ENCODE results near the gene KDELR3. TPM values are rescaled to one million over a fixed set of nuclear protein-coding genes. Genes with fewer than 3 reads are reported as not detected.
A peak's percentile ranks its signal among the peaks of the same experiment; 100 is the strongest.

The KDELR3 gene
- total and polyA plus RNA-seq, 4 donors = 4.4 to 16.4 (median 8.8) TPM

DNA sequence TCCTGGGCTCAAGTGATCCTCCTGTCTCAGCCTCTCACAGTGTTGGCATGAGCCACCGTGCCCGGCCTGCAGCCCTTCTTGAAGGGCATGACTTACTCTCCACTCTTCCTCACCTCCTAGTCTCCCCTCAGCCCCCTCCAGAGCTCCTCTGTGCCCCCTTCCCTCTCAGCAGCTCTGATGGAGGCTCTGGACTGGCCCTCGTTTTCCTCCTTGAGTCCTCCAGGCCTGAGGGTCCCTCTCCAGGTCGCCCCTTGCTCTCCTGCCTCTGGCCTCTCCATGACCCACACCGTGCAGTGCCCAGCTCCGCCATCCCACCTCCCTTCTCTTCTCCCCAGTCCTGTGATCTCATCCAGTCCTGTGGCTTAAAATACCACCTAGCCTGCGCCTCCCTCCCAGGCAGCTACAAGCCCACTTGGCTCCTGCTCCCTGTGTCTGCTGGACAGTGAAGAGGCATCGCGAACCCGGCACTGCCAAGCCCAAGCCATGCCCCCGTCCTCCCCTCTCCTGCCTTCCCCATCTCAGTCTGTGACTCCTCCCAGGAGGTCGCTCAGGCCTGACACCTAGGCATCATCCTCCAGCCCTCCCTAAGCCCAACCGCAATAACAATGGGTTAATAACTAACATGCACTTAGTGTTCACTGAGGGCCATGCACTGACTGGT is 24.8 kb upstream of the KDELR3 start:
- peaks cover 0 to 16% (median 0%) of the 10 kb centered on the region in 3 donors for H3K27me3 ChIP-seq (ENCODE audit: control insufficient read depth in 3 of 3, insufficient read depth in 3 of 3, low read length in 2 of 3)
- H3K9ac ChIP-seq (ENCODE audit: insufficient read depth in 1 of 2, low read length in 2 of 2) = no peak overlapping the region
- DNase-seq = no peak
- WGBS, 2 donors = 60 to 78% methylated on average over 13 of the region's 13 CpGs
- ATAC-seq (ENCODE audit: insufficient read depth, low FRiP score) = no peak
- no peaks in the 10 kb centered on the region for H3K36me3 ChIP-seq (ENCODE audit: control insufficient read depth in 4 of 4, insufficient read depth in 4 of 4, low read length in 4 of 4)
- H3K27ac ChIP-seq (ENCODE audit: low read depth in 1 of 2, low read length in 1 of 2) = peak overlapping the region in 1 of 2 donors; percentile 78
- TF ChIP-seq, protein P1, sequence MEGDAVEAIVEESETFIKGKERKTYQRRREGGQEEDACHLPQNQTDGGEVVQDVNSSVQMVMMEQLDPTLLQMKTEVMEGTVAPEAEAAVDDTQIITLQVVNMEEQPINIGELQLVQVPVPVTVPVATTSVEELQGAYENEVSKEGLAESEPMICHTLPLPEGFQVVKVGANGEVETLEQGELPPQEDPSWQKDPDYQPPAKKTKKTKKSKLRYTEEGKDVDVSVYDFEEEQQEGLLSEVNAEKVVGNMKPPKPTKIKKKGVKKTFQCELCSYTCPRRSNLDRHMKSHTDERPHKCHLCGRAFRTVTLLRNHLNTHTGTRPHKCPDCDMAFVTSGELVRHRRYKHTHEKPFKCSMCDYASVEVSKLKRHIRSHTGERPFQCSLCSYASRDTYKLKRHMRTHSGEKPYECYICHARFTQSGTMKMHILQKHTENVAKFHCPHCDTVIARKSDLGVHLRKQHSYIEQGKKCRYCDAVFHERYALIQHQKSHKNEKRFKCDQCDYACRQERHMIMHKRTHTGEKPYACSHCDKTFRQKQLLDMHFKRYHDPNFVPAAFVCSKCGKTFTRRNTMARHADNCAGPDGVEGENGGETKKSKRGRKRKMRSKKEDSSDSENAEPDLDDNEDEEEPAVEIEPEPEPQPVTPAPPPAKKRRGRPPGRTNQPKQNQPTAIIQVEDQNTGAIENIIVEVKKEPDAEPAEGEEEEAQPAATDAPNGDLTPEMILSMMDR (IDR thresholded peaks at IDR 0.05; ENCODE audit: control extremely low read depth, extremely low read depth) = no peak
- no peaks in the 10 kb centered on the region for H3K4me1 ChIP-seq (ENCODE audit: control insufficient read depth in 5 of 5, insufficient read depth in 5 of 5, low read length in 5 of 5)
- H3K9me3 ChIP-seq (ENCODE audit: control insufficient read depth in 4 of 4, insufficient read depth in 3 of 4, low read length in 3 of 4) = no peaks in the 10 kb centered on the region
- H3K4me3 ChIP-seq = no peak overlapping the region

DNA sequence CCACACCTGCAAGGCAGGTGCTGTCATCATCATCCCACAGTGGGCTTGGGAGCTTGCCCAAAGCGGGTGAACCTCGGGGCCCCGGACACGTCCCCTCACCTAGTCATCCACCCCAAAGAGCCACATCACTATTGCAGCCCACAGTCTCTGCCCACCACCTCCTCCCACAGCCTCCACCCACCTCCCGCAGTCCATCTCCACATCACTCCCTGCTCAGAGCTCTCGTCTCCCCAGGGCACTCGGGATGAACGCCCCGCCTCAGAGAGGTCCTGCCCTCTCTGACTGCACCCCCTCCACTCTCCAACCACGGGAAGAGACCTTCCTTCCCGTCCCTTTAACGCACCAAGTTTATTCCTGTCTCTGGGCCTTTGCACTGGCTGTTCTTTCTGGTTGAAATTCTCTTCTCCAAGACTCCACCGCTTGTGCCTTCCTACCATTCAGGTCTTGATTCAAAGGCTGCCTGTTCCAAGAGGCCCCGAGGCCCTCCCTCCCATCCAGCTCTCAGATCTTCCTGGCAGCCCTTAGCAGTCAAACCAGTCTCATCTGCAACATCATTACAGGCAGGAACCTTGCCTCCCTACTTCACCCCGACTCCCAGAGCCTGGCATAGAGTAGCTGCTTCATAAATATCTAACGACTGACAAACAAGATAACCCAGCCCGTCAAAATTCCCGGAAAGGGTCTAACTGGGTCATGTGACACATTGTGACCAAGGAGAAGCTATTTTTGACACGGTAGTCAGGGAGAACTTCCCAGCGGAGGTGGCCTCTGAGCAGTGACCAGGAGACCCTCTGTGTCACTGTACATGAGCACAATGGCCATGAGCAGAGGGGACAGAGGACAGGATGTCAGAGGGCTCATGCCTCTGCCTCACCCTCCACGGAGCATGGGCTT is 24.0 kb upstream of the KDELR3 start:
- no peak for ATAC-seq (ENCODE audit: insufficient read depth, low FRiP score)
- TF ChIP-seq, protein P1 (IDR thresholded peaks at IDR 0.05; ENCODE audit: control extremely low read depth, extremely low read depth) = no peak
- Histone ChIP-seq H3K36me3 (ENCODE audit: control insufficient read depth in 4 of 4, insufficient read depth in 4 of 4, low read length in 4 of 4) (no peaks in the 10 kb centered on the region), H3K27ac (ENCODE audit: low read depth in 1 of 2, low read length in 1 of 2) (peak overlapping the region in 1 of 2 donors; percentile 78), H3K27me3 (ENCODE audit: control insufficient read depth in 3 of 3, insufficient read depth in 3 of 3, low read length in 2 of 3) (peaks cover 0 to 16% (median 0%) of the 10 kb centered on the region in 3 donors), H3K4me3 (no peak overlapping the region), H3K9me3 (ENCODE audit: control insufficient read depth in 4 of 4, insufficient read depth in 3 of 4, low read length in 3 of 4) (no peaks in the 10 kb centered on the region), H3K9ac (ENCODE audit: insufficient read depth in 1 of 2, low read length in 2 of 2) (no peak overlapping the region), H3K4me1 (ENCODE audit: control insufficient read depth in 5 of 5, insufficient read depth in 5 of 5, low read length in 5 of 5) (no peaks in the 10 kb centered on the region)
- no peak for DNase-seq
- WGBS, 2 donors = 54 to 68% methylated on average over 21 of the region's 21 CpGs

DNA sequence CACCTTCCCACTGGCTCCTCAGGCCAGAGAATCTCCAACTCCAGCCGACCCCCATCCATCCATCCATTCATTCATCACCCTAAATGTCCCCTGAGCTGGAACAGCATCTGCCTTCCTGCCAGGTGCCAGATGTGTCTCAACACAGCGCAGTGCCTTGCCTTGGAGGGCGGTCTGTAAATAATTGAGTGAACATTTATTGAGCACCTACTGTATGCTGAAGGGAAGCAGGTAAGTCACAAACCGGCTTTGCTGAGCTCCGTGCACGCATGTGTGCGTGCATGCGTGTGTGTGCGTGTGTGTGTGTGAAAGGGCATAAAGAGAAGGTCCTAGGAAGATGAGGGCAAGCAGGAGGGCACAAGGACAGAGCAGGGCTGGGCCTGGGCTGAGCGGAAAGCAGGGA is 23.1 kb upstream of the KDELR3 start:
- no peaks in the 10 kb centered on the region for H3K36me3 ChIP-seq (ENCODE audit: control insufficient read depth in 4 of 4, insufficient read depth in 4 of 4, low read length in 4 of 4)
- no peak overlapping the region for H3K9ac ChIP-seq (ENCODE audit: insufficient read depth in 1 of 2, low read length in 2 of 2)
- peaks cover 0 to 23% (median 0%) of the 10 kb centered on the region in 3 donors for H3K27me3 ChIP-seq (ENCODE audit: control insufficient read depth in 3 of 3, insufficient read depth in 3 of 3, low read length in 2 of 3)
- peak overlapping the region in 1 of 2 donors; percentile 78 for H3K27ac ChIP-seq (ENCODE audit: low read depth in 1 of 2, low read length in 1 of 2)
- 92% methylated on average over 10 of the region's 10 CpGs for WGBS, 2 donors
- TF ChIP-seq, protein P1 (IDR thresholded peaks at IDR 0.05; ENCODE audit: control extremely low read depth, extremely low read depth) = no peak
- no peak for ATAC-seq (ENCODE audit: insufficient read depth, low FRiP score)
- DNase-seq = no peak
- no peak overlapping the region for H3K4me3 ChIP-seq
- H3K9me3 ChIP-seq (ENCODE audit: control insufficient read depth in 4 of 4, insufficient read depth in 3 of 4, low read length in 3 of 4) = no peaks in the 10 kb centered on the region
- H3K4me1 ChIP-seq (ENCODE audit: control insufficient read depth in 5 of 5, insufficient read depth in 5 of 5, low read length in 5 of 5) = no peaks in the 10 kb centered on the region

Data from lung (tissue), 12 donors.